Measurements from ENCODE around the gene PCSK7. TPM values are rescaled to one million over a fixed set of nuclear protein-coding genes. Genes with fewer than 3 reads are reported as not detected.
"Not testable (repeated sequence)": the region's sequence is repeated elsewhere in the genome, so short reads cannot be mapped to it uniquely, and the experiment has no call there.

PCSK7 gene
- total RNA-seq, result 151 and 154 TPM in 2 replicates

DNA sequence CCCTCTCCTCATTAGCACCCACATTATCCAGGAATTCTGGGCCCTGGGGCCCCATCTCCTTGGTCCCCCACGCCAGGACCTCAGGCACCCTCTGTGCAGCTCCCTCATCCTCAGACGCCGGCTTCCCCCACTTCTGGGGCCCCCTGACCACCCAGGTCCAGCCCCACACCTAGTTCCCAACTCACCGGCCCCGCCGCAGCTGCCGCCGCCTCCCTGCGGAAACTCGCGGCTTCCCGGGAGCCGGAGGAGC is at the start of gene PCSK7:
PCSK7 (minus strand) TSS at position 232 of the 250 bp plus-strand sequence. CDS start 2,229 bp downstream, outside the sequence.
- H3K4me3 Mint-ChIP-seq (ENCODE audit: low read depth), result peak within 1 kb of the TSS; percentile 98
- H3K27ac Mint-ChIP-seq, result peak within 1 kb of the TSS; percentile 100
- no peak for DNase-seq (ENCODE audit: low spot score)
- no peaks in the 10 kb centered on the region for H3K27me3 Mint-ChIP-seq (ENCODE audit: low read depth)
- H3K9me3 Mint-ChIP-seq, result no peaks in the 10 kb centered on the region
- intact Hi-C loops (cut with micrococcal nuclease), result loop anchor here (2.0 to 5.0 kb wide), 5 partner anchors 95 to 586 kb away; partner anchors contain the start of genes BUD13, CEP164 and ZPR1
- H3K4me1 Mint-ChIP-seq (ENCODE audit: low read depth), result peaks cover 35% of the 10 kb centered on the region
- peaks cover 39% of the 10 kb centered on the region for H3K36me3 Mint-ChIP-seq (ENCODE audit: low read depth)

GRCh38 chr11:117281159-117281558 is 49.3 kb upstream of the PCSK7 start:
- intact Hi-C loops (cut with micrococcal nuclease), result no loop called here
- H3K4me3 Mint-ChIP-seq (ENCODE audit: low read depth), result no peak overlapping the region

DNA sequence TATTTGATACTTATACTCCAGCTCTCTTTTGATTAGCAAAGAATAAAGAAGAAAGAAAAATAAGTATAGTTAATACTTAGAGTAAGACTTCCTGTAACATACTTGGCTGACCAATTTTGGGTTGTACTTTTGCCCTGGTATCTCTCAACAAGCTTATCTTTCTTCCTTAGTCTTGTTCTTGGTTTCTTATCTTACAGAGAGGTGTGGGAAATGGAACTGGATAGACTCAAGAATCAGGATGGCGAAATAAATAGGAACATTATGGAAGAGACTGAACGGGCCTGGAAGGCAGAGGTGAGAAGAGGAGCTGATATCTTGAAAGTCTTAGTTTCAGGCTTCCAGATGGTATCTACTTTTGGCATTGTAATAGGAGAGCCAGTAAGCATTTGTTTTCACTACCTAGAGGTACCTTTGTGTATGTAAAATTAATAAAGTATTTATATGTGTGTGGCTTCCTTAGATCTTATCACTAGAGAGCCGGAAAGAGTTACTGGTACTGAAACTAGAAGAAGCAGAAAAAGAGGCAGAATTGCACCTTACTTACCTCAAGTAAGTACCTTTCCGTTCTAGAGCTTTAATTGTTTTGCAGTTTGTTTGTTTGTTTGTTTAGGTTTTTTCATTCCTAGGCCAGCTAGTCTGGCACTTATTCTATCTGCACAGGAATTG is 48.0 kb upstream of the PCSK7 start:
- Mint-ChIP-seq H3K27ac (peak overlapping the region; percentile 54), H3K9me3 (no peaks in the 10 kb centered on the region), H3K36me3 (ENCODE audit: low read depth) (peaks cover 32% of the 10 kb centered on the region), H3K4me1 (ENCODE audit: low read depth) (peaks cover 23% of the 10 kb centered on the region), H3K27me3 (ENCODE audit: low read depth) (no peaks in the 10 kb centered on the region), H3K4me3 (ENCODE audit: low read depth) (peak overlapping the region; percentile 41)
- DNase-seq (ENCODE audit: low spot score), result no peak
- intact Hi-C loops (cut with micrococcal nuclease), result no loop called here

More at GRCh38 chr11:117281159-117281558, 49.3 kb upstream of the PCSK7 start:
- Mint-ChIP-seq H3K27ac (no peak overlapping the region), H3K27me3 (ENCODE audit: low read depth) (no peaks in the 10 kb centered on the region), H3K36me3 (ENCODE audit: low read depth) (peaks cover 26% of the 10 kb centered on the region), H3K4me1 (ENCODE audit: low read depth) (peaks cover 13% of the 10 kb centered on the region), H3K9me3 (no peaks in the 10 kb centered on the region)
- DNase-seq (ENCODE audit: low spot score), result no peak

DNA sequence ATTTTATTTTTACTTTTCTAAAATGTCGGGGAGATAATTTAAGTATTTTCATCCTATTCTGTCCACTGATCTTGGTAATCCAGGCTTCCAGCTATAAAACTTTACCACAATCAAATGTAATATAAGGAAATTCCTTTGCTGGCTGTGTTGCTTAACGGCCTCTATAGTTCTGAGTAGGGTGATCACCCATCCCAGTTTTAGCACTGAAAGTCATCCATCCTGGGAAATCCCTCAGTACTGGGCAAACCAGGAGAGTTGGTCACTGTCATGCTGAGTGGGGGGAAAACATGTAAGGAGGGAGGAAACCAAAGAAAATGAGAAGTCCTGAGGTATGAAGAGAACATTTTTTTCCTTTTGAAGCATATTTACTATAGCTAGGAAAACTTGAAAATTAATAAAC is 46.5 kb upstream of the PCSK7 start:
- Mint-ChIP-seq H3K4me3 (ENCODE audit: low read depth) (no peak overlapping the region), H3K9me3 (peaks cover 4% of the 10 kb centered on the region), H3K4me1 (ENCODE audit: low read depth) (peaks cover 26% of the 10 kb centered on the region), H3K36me3 (ENCODE audit: low read depth) (peaks cover 35% of the 10 kb centered on the region), H3K27me3 (ENCODE audit: low read depth) (no peaks in the 10 kb centered on the region), H3K27ac (no peak overlapping the region)
- no peak for DNase-seq (ENCODE audit: low spot score)
- intact Hi-C loops (cut with micrococcal nuclease), result no loop called here

DNA sequence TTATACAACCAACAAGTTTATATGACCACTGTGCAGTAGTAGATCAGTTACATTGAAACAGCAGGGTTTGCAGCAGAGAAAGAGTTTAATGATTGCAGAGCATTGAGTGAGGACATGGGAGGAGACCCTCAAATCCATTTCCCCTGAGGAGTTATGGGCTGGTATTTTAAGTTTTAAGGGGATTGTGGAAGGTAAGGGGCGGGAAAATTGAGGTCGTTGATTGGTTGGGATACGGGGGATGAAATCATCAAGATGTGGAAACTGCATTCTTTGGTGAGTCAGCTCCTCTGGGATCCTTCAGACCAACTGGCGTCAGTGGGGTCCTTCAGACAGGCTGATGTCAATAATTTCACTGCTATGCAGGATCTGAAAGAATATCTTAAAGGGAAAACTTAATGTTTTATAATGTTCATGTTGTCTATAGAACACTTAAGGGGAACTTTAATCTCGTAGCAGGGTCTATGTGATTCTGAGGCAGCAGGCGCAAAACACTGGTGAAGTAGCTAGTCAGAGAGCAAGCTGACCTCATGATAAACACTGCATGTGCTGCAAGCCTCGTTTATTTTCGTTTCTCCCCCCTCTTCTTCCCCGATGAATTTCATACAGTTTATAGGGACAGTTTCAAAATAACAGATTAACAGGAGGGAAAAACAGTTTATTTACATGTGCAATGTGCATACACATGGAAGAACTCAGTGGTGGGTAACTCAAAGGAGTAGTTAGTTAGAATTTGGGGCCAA is 41.8 kb upstream of the PCSK7 start:
- H3K27me3 Mint-ChIP-seq (ENCODE audit: low read depth), result no peaks in the 10 kb centered on the region
- H3K4me1 Mint-ChIP-seq (ENCODE audit: low read depth), result peaks cover 12% of the 10 kb centered on the region
- peaks cover 9% of the 10 kb centered on the region for H3K9me3 Mint-ChIP-seq
- peaks cover 25% of the 10 kb centered on the region for H3K36me3 Mint-ChIP-seq (ENCODE audit: low read depth)
- no peak overlapping the region for H3K4me3 Mint-ChIP-seq (ENCODE audit: low read depth)
- no peak overlapping the region for H3K27ac Mint-ChIP-seq
- intact Hi-C loops (cut with micrococcal nuclease), result no loop called here
- DNase-seq (ENCODE audit: low spot score), result no peak

DNA sequence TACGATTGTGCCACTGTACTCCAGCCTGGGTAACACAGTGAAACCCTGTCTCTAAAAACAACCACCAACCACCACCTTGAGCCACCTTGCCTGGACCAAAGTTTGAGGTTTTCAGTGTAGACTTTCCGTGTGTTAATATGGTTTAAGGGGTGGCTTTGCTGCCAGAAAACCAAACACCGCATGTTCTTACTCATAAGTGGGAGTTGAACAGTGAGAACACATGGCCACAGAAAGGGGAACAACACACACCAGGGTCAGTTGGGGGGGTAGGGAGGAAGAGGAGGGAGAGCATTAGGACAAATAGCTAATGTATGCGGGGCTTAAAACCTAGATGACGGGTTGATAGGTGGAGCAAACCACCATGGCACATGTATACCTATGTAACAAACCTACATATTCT is 40.3 kb upstream of the PCSK7 start:
- H3K9me3 Mint-ChIP-seq; H3K27ac Mint-ChIP-seq; intact Hi-C loops (cut with micrococcal nuclease); H3K27me3 Mint-ChIP-seq (ENCODE audit: low read depth); DNase-seq (ENCODE audit: low spot score); H3K4me3 Mint-ChIP-seq (ENCODE audit: low read depth): not testable (repeated sequence)
- Mint-ChIP-seq H3K36me3 (ENCODE audit: low read depth) (peaks cover 25% of the 10 kb centered on the region), H3K4me1 (ENCODE audit: low read depth) (peaks cover 12% of the 10 kb centered on the region)

- H3K27ac Mint-ChIP-seq, result no peak overlapping the region
- intact Hi-C loops (cut with micrococcal nuclease), result no loop called here
- DNase-seq (ENCODE audit: low spot score), result no peak
- peaks cover 9% of the 10 kb centered on the region for H3K9me3 Mint-ChIP-seq
- no peaks in the 10 kb centered on the region for H3K27me3 Mint-ChIP-seq (ENCODE audit: low read depth)
- H3K4me1 Mint-ChIP-seq (ENCODE audit: low read depth), result peaks cover 12% of the 10 kb centered on the region
- no peak overlapping the region for H3K4me3 Mint-ChIP-seq (ENCODE audit: low read depth)
- H3K36me3 Mint-ChIP-seq (ENCODE audit: low read depth), result peaks cover 25% of the 10 kb centered on the region
Measured at GRCh38 chr11:117271208-117271607, 39.3 kb upstream of the PCSK7 start.

DNA sequence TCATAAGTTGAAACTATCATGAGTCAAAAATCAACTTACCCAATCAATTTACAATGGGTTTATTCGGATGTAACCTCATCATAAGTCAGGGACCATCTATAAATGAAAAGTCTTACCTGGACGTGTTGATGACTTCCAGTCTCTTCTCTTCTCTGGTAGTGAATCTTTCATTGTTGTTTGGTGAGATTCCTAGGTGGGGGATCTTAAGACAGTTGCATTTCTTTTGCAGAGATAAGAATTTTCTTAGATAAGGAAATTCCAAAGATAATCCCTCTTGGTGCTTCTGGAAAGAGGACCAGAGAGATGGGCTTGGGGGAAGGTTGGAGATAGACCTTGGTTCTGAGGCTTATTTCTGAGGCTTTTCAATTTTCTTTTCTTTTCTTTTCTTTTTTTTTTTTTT is 38.0 kb upstream of the PCSK7 start:
- Mint-ChIP-seq H3K9me3 (peaks cover 9% of the 10 kb centered on the region), H3K4me1 (ENCODE audit: low read depth) (peaks cover 3% of the 10 kb centered on the region), H3K36me3 (ENCODE audit: low read depth) (peaks cover 19% of the 10 kb centered on the region), H3K27me3 (ENCODE audit: low read depth) (no peaks in the 10 kb centered on the region), H3K4me3 (ENCODE audit: low read depth) (no peak overlapping the region), H3K27ac (no peak overlapping the region)
- no peak for DNase-seq (ENCODE audit: low spot score)
- intact Hi-C loops (cut with micrococcal nuclease), result no loop called here

GRCh38 chr11:117265745-117266144 is 33.9 kb upstream of the PCSK7 start:
- no peak overlapping the region for H3K4me3 Mint-ChIP-seq (ENCODE audit: low read depth)

DNA sequence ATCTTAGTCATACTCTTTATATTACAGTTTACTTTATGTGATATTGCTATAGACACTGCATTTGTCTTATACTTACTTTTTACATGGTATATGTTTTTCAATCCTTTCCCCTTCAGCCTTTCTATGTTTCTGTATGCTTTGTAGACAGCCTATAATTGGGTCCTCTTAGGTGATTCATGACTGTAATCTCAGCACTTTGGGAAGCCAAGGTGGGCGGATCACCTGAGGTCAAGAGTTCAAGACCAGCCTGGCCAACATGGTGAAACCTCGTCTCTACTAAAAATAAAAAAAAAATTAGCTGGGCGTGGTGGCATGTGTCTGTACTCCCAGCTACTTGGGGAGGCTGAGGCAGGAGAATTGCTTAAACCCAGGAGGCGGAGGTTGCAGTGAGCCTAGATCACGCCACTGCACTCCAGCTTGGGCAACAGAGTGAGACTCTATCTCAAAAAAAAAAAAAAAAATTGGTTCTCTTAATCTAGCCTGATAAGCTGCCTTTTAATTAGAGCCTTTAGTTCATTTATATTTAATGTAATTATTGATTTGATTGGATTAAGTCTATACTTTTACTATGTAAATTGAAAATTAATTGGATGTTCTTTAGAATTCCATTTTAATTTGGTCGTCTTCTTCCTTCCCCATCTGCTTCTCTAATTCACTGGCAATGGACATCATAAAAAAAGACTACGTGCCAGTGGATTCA is 32.9 kb upstream of the PCSK7 start:
- H3K4me3 Mint-ChIP-seq (ENCODE audit: low read depth); DNase-seq (ENCODE audit: low spot score); H3K9me3 Mint-ChIP-seq; H3K36me3 Mint-ChIP-seq (ENCODE audit: low read depth); H3K27me3 Mint-ChIP-seq (ENCODE audit: low read depth); intact Hi-C loops (cut with micrococcal nuclease); H3K27ac Mint-ChIP-seq; H3K4me1 Mint-ChIP-seq (ENCODE audit: low read depth): not testable (repeated sequence)

More at GRCh38 chr11:117265745-117266144, 33.9 kb upstream of the PCSK7 start:
- Mint-ChIP-seq H3K4me1 (ENCODE audit: low read depth) (no peaks in the 10 kb centered on the region), H3K27me3 (ENCODE audit: low read depth) (no peaks in the 10 kb centered on the region), H3K9me3 (no peaks in the 10 kb centered on the region), H3K36me3 (ENCODE audit: low read depth) (peaks cover 12% of the 10 kb centered on the region), H3K27ac (no peak overlapping the region)
- no peak for DNase-seq (ENCODE audit: low spot score)
- intact Hi-C loops (cut with micrococcal nuclease), result no loop called here

DNA sequence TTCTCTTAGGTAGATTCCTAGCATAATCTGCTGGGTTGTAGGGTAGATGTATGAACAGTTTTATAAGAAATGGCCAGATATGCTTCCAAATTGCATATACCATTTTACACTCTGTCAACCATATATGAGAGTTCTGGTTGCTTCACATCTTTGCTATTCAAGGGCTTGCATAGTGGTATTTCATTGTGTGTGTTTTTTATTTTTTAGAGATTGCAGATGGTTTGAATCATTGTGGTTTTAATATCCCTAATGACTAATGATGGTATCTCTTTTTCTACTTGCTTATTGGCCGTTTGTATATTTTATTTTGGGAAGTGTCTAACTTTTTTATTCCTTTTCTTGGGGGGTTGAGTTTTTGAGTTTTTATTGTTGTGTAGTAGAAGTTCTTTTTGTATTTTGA is 27.5 kb upstream of the PCSK7 start:
- peaks cover 3% of the 10 kb centered on the region for H3K4me1 Mint-ChIP-seq (ENCODE audit: low read depth)
- no peaks in the 10 kb centered on the region for H3K27me3 Mint-ChIP-seq (ENCODE audit: low read depth)
- intact Hi-C loops (cut with micrococcal nuclease), result no loop called here
- DNase-seq (ENCODE audit: low spot score), result no peak
- H3K36me3 Mint-ChIP-seq (ENCODE audit: low read depth), result peaks cover 15% of the 10 kb centered on the region
- no peak overlapping the region for H3K4me3 Mint-ChIP-seq (ENCODE audit: low read depth)
- H3K27ac Mint-ChIP-seq, result no peak overlapping the region
- no peaks in the 10 kb centered on the region for H3K9me3 Mint-ChIP-seq

- Mint-ChIP-seq H3K4me1 (ENCODE audit: low read depth) (peaks cover 3% of the 10 kb centered on the region), H3K36me3 (ENCODE audit: low read depth) (peaks cover 18% of the 10 kb centered on the region), H3K27ac (no peak overlapping the region), H3K9me3 (no peaks in the 10 kb centered on the region), H3K4me3 (ENCODE audit: low read depth) (no peak overlapping the region), H3K27me3 (ENCODE audit: low read depth) (no peaks in the 10 kb centered on the region)
- intact Hi-C loops (cut with micrococcal nuclease), result no loop called here
- no peak for DNase-seq (ENCODE audit: low spot score)
Measured at GRCh38 chr11:117258576-117258975, 26.7 kb upstream of the PCSK7 start.

DNA sequence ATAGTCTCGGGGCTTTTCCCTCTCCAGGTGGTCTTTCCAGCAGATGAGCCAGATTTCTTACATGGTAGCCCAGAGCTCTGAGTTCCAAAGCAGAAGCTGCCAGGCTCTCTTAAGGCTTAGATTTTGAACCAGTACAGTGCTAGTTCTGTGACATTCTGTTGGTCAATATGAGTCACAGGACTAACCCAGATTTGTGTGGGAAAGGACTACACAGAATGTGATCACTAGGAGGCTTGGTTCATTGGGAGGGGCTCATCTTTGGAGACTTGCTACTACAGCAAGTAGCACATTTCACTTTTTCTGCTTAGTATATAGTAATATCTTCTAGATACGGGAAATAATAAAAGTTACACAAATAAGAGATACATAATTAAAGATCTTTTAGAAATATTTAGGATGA is 24.7 kb upstream of the PCSK7 start:
- Mint-ChIP-seq H3K27ac (no peak overlapping the region), H3K4me1 (ENCODE audit: low read depth) (peaks cover 3% of the 10 kb centered on the region), H3K36me3 (ENCODE audit: low read depth) (peaks cover 16% of the 10 kb centered on the region), H3K9me3 (no peaks in the 10 kb centered on the region), H3K27me3 (ENCODE audit: low read depth) (no peaks in the 10 kb centered on the region), H3K4me3 (ENCODE audit: low read depth) (no peak overlapping the region)
- DNase-seq (ENCODE audit: low spot score), result no peak
- intact Hi-C loops (cut with micrococcal nuclease), result no loop called here
